OCI-LY7 (cell line): ENCODE data around the gene METAP1D.

Experiments used
- CTCF ChIP-seq: fragments of 200-600 bp; sonication (generic); conservative IDR thresholded peaks from 2 replicates; pipeline ENCODE4 v1.5.1; 2014; ENCODE audit warnings: mild to moderate bottlenecking, antibody characterized with exemption, low read length, moderate library complexity, mixed read lengths
- EZH2phosphoT487 ChIP-seq: fragments of 200-600 bp; sonication (generic); IDR thresholded peaks from 2 replicates; pipeline ENCODE4 v1.6.1; 2018; ENCODE audit warnings: low read depth, borderline replicate concordance, mild to moderate bottlenecking, mixed run types, antibody characterized with exemption, low read length, moderate library complexity, mixed read lengths

- no peak for TF ChIP-seq CTCF
- TF ChIP-seq EZH2phosphoT487 = no peak
Measured at GRCh38 chr2:172047566-172048507, 48.1 kb downstream of the METAP1D start.
